Naive thymus-derived CD4-positive, alpha-beta T cell (primary cell): Measurements from ENCODE around the gene STX8. TPM values are rescaled to one million over a fixed set of nuclear protein-coding genes. Genes with fewer than 3 reads are reported as not detected.

Experiments used
- ATAC-seq: fragments of 150-1000 bp; cut with Tn5 transposase; 2 replicates; pipeline ENCODE4 v1.10.0; 2021; ENCODE audit warnings: mild to moderate bottlenecking, moderate library complexity
- CTCF ChIA-PET: fragments of 350-600 bp; sonication (Branson Sonifier 250); formaldehyde crosslinking; loops from one replicate; lab custom pipeline; 2021; ENCODE audit warnings: antibody characterized with exemption; lab: Charles Lee
- POLR2A ChIA-PET: fragments of 350-600 bp; sonication (Branson Sonifier 250); formaldehyde crosslinking; loops from one replicate; lab custom pipeline; 2021; ENCODE audit warnings: antibody characterized with exemption, inconsistent platforms; lab: Charles Lee
- DNase-seq, 9 donors: peaks; one replicate each; pipeline versions ENCODE4 v3.0.0 to v3.0.0-alpha.2; 2020 to 2022; ENCODE audit warnings: mixed read lengths in 1 of 9
- H3K27ac ChIP-seq: one replicate; pipeline ENCODE4 v1.7.0; 2013; ENCODE audit warnings: mild to moderate bottlenecking, low read depth, low read length, moderate library complexity
- H3K27me3 ChIP-seq, 2 donors: one replicate each; pipeline ENCODE4 v1.7.0; 2013; ENCODE audit warnings: low read length in 2 of 2, mild to moderate bottlenecking in 2 of 2, moderate library complexity in 2 of 2; ENCODE audit not compliant: control insufficient read depth in 2 of 2, insufficient read depth in 2 of 2
- H3K36me3 ChIP-seq, 3 experiments: 1 replicate in 2 of 3; 2 replicates in 1 of 3; pipeline ENCODE4 v1.7.0; 2013; ENCODE audit warnings: low read length in 3 of 3, mild to moderate bottlenecking in 3 of 3, moderate library complexity in 1 of 3; ENCODE audit not compliant: insufficient read depth in 3 of 3, control insufficient read depth in 2 of 3
- H3K4me1 ChIP-seq, 2 donors: one replicate each; pipeline ENCODE4 v1.7.0; 2013; ENCODE audit warnings: low read length in 2 of 2, mild to moderate bottlenecking in 2 of 2, moderate library complexity in 1 of 2; ENCODE audit not compliant: control insufficient read depth in 2 of 2, insufficient read depth in 2 of 2
- H3K4me3 ChIP-seq: 2 replicates; pipeline ENCODE4 v1.7.0; 2013; ENCODE audit warnings: mild to moderate bottlenecking, low read length
- H3K9me3 ChIP-seq, 3 experiments: 1 replicate in 2 of 3; 2 replicates in 1 of 3; pipeline ENCODE4 v1.7.0; 2013; ENCODE audit warnings: low read length in 3 of 3; ENCODE audit not compliant: control insufficient read depth in 2 of 3
- H3K27ac Mint-ChIP-seq, 9 donors: one replicate each; pipeline ENCODE4 v1.8.0; 2020 to 2022; ENCODE audit warnings: mixed read lengths in 9 of 9, mild to moderate bottlenecking in 8 of 9, moderate library complexity in 5 of 9, inconsistent platforms in 2 of 9
- H3K27me3 Mint-ChIP-seq, 5 donors: one replicate each; pipeline ENCODE4 v1.8.0; 2021 to 2022; ENCODE audit warnings: mixed read lengths in 5 of 5, mild to moderate bottlenecking in 1 of 5
- H3K36me3 Mint-ChIP-seq, 5 donors: one replicate each; pipeline ENCODE4 v1.8.0; 2020 to 2022; ENCODE audit warnings: mixed read lengths in 5 of 5, mild to moderate bottlenecking in 3 of 5, inconsistent platforms in 1 of 5
- H3K4me1 Mint-ChIP-seq, 7 donors: one replicate each; pipeline ENCODE4 v1.8.0; 2020 to 2022; ENCODE audit warnings: mixed read lengths in 7 of 7, mild to moderate bottlenecking in 3 of 7, inconsistent platforms in 1 of 7
- H3K4me3 Mint-ChIP-seq, 10 donors: one replicate each; pipeline ENCODE4 v1.8.0; 2020 to 2022; ENCODE audit warnings: mild to moderate bottlenecking in 10 of 10, mixed read lengths in 10 of 10, moderate library complexity in 6 of 10, inconsistent platforms in 2 of 10
- H3K9me3 Mint-ChIP-seq, 11 donors: one replicate each; pipeline ENCODE4 v1.8.0; 2020 to 2022; ENCODE audit warnings: mixed read lengths in 11 of 11, mild to moderate bottlenecking in 4 of 11, inconsistent platforms in 1 of 11, moderate library complexity in 1 of 11
- intact Hi-C, 2 donors: fragments of 100-400 bp; cut with micrococcal nuclease; formaldehyde crosslinking; loops; one replicate each; pipeline ENCODE4 v1.15.1; 2023
- polyA plus RNA-seq, 2 donors: library from polyadenylated mRNA; unstranded; fragments of 300-500 nt; fragmentation: Illumina TruSeq; gene quantifications; one replicate each; pipeline ENCODE4 v1.2.3, GENCODE V29; 2021
- total RNA-seq, 6 experiments: library from RNA in 5 of 6; stranded (reverse) in 5 of 6; gene quantifications; 1 replicate in 5 of 6; 2 replicates in 1 of 6; pipeline ENCODE4 v1.2.3 and lab custom pipeline; 2021 to 2026

STX8 gene
- total and polyA plus RNA-seq, 7 experiments from 2014 or later: 45.1 to 116 (median 67.5) TPM

DNA sequence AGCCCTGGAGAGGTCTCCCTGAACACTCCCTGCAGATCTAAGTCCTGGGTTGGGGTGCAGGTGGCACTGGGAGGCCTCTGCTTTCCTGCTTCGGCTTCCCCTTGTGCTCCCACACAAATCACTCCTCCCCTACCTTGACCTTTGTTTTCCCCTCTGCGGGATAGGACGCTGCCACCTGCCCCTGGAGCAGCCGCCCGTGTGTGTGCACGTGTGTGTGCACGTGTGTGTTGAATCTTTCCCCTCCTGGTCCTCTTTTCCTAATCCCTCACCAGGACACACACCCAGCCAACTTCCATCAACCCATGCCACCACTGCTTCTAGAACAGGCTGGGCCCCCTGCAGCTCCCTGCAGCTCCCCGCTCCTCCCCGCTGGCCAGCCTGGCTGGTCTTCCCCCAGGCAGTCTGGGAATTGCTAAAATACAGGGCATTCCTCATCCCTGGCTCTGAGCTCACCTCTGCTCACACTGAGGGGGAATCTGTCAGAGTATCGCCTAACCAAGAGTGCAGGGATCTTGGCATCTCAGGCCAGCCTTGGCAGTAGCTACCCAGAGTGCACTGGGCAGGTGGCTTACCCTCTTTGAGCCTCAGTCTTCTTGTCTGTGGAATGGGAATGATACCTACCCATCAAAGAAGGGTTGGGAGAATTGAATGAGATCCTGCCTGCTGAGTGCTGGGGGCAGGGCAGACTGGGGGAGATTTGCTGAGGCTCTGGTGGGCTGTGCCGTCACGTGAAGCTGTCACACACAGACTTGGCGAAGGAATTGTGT, 355.8 kb downstream of the STX8 start:
- Histone ChIP-seq H3K4me1 (no peaks in the 10 kb centered on the region), H3K36me3 (no peaks in the 10 kb centered on the region), H3K27ac (no peak overlapping the region), H3K4me3 (no peak overlapping the region), H3K27me3 (no peaks in the 10 kb centered on the region), H3K9me3 (peaks cover 0 to 7% (median 0%) of the 10 kb centered on the region in 3 experiments)
- ChIA-PET POLR2A (no interaction called here), CTCF (no interaction called here)
- H3K4me1 Mint-ChIP-seq: peaks cover 0 to 1% (median 0%) of the 10 kb centered on the region in 7 donors
- DNase-seq (no peak), ATAC-seq (no peak)
- intact Hi-C loops: no loop called here
- no peak overlapping the region for H3K4me3 Mint-ChIP-seq
- peaks cover 0 to 17% (median 5%) of the 10 kb centered on the region in 5 donors for H3K36me3 Mint-ChIP-seq
- peaks cover 0 to 4% (median 0%) of the 10 kb centered on the region in 5 donors for H3K27me3 Mint-ChIP-seq
- H3K27ac Mint-ChIP-seq: no peak overlapping the region
- peaks cover 0 to 27% (median 20%) of the 10 kb centered on the region in 11 donors for H3K9me3 Mint-ChIP-seq

- intact Hi-C loops: no loop called here
- Mint-ChIP-seq H3K4me1 (peaks cover 0 to 1% (median 0%) of the 10 kb centered on the region in 7 donors), H3K36me3 (peaks cover 0 to 17% (median 5%) of the 10 kb centered on the region in 5 donors), H3K27ac (peak overlapping the region in 1 of 9 donors; percentile 41), H3K27me3 (peaks cover 0 to 4% (median 0%) of the 10 kb centered on the region in 5 donors), H3K9me3 (peaks cover 0 to 32% (median 22%) of the 10 kb centered on the region in 11 donors), H3K4me3 (no peak overlapping the region)
- Histone ChIP-seq H3K4me1 (no peaks in the 10 kb centered on the region), H3K27ac (no peak overlapping the region), H3K4me3 (no peak overlapping the region), H3K27me3 (no peaks in the 10 kb centered on the region), H3K36me3 (no peaks in the 10 kb centered on the region), H3K9me3 (peaks cover 0 to 7% (median 0%) of the 10 kb centered on the region in 3 experiments)
- ChIA-PET POLR2A (no interaction called here), CTCF (no interaction called here)
- DNase-seq (no peak), ATAC-seq (no peak)
Observed at GRCh38 chr17:9218911-9219310, 356.7 kb downstream of the STX8 start.

DNA sequence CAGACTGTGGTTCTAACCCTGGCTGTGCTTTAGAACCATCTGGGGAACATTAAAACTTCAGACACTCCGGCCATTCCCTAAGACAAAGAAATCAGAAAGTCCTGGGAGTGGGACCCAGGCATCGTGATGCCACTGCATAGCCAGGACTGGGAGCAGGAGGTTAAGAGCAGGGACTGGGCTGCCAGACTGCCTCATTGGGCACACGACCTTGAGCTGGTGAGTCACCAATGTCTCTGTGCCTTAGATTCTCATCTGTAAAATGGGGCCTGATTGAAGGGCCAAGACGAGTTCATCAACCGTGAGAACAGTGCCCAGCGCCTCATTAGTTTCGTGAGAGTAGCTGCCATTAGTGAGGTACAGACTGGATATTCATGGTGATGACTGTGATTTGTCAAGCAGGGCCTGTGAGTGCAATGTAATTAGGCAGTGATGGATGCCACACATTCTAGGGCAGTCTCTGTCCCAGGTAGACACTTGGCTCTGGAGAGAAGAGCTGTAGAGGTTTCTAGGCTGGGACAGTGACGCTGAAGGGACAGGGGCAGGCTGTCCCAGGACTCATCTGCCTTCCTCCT, 357.5 kb downstream of the STX8 start:
- no peaks in the 10 kb centered on the region for H3K27me3 ChIP-seq
- no peak overlapping the region for H3K4me3 Mint-ChIP-seq
- POLR2A ChIA-PET: no interaction called here
- peaks cover 0 to 4% (median 0%) of the 10 kb centered on the region in 5 donors for H3K27me3 Mint-ChIP-seq
- ATAC-seq (no peak), DNase-seq (no peak)
- peaks cover 0 to 32% (median 22%) of the 10 kb centered on the region in 11 donors for H3K9me3 Mint-ChIP-seq
- H3K27ac Mint-ChIP-seq: peak overlapping the region in 1 of 9 donors; percentile 12
- no peaks in the 10 kb centered on the region for H3K4me1 ChIP-seq
- H3K27ac ChIP-seq: no peak overlapping the region
- H3K9me3 ChIP-seq: peaks cover 0 to 7% (median 0%) of the 10 kb centered on the region in 3 experiments
- no peak overlapping the region for H3K4me3 ChIP-seq
- intact Hi-C loops: no loop called here
- H3K36me3 ChIP-seq: no peaks in the 10 kb centered on the region
- peaks cover 0 to 17% (median 5%) of the 10 kb centered on the region in 5 donors for H3K36me3 Mint-ChIP-seq
- CTCF ChIA-PET: no interaction called here
- H3K4me1 Mint-ChIP-seq: peaks cover 0 to 1% (median 0%) of the 10 kb centered on the region in 7 donors

GRCh38 chr17:9217151-9218056, 358.2 kb downstream of the STX8 start:
- Mint-ChIP-seq H3K4me3 (no peak overlapping the region), H3K27me3 (peaks cover 0 to 4% (median 0%) of the 10 kb centered on the region in 5 donors), H3K9me3 (peaks cover 0 to 32% (median 22%) of the 10 kb centered on the region in 11 donors), H3K4me1 (peaks cover 0 to 1% (median 0%) of the 10 kb centered on the region in 7 donors), H3K27ac (peak overlapping the region in 1 of 9 donors; percentile 12), H3K36me3 (peaks cover 0 to 17% (median 5%) of the 10 kb centered on the region in 5 donors)
- H3K4me1 ChIP-seq: no peaks in the 10 kb centered on the region
- no peak overlapping the region for H3K27ac ChIP-seq
- peaks cover 0 to 7% (median 0%) of the 10 kb centered on the region in 3 experiments for H3K9me3 ChIP-seq
- ATAC-seq (no peak), DNase-seq (no peak)
- no peaks in the 10 kb centered on the region for H3K36me3 ChIP-seq
- CTCF ChIA-PET: no interaction called here
- H3K27me3 ChIP-seq: no peaks in the 10 kb centered on the region
- POLR2A ChIA-PET: interaction anchor here (0.7 kb wide), 1 partner anchor 1040 kb away, joined by 4 read pairs; no protein-coding TSS in a partner anchor
- intact Hi-C loops: no loop called here
- H3K4me3 ChIP-seq: no peak overlapping the region

DNA sequence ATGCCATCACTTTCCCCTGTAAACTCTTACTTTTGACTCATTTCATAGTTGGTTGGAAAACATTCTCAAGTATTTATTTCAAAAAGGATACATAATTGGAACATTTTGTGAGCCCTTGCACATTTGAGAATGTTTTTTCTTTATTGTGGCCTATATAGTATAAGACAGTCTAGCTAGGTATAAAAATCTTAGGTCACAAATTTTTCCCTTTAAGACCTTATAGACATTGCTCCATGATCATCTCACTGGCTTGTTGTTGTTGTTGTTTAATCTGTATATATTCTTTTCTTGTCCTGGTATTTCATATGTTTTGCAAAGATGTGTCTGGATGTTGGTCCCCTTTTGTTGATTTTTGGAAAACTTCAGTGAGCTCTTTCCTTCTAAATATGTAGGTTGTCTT, 360.2 kb downstream of the STX8 start:
- no peak overlapping the region for H3K4me3 Mint-ChIP-seq
- POLR2A ChIA-PET: no interaction called here
- H3K27ac ChIP-seq: no peak overlapping the region
- H3K36me3 ChIP-seq: no peaks in the 10 kb centered on the region
- H3K27ac Mint-ChIP-seq: no peak overlapping the region
- peaks cover 0 to 9% (median 0%) of the 10 kb centered on the region in 7 donors for H3K4me1 Mint-ChIP-seq
- no peak for ATAC-seq
- H3K27me3 ChIP-seq: no peaks in the 10 kb centered on the region
- DNase-seq: no peak
- peaks cover 0 to 32% (median 22%) of the 10 kb centered on the region in 11 donors for H3K9me3 Mint-ChIP-seq
- peaks cover 0 to 17% (median 5%) of the 10 kb centered on the region in 5 donors for H3K36me3 Mint-ChIP-seq
- H3K27me3 Mint-ChIP-seq: peaks cover 0 to 4% (median 0%) of the 10 kb centered on the region in 5 donors
- CTCF ChIA-PET: interaction anchor here (0.7 kb wide), 1 partner anchor 38 kb away, joined by 4 read pairs; no protein-coding TSS in a partner anchor
- H3K9me3 ChIP-seq: peaks cover 0 to 7% (median 0%) of the 10 kb centered on the region in 3 experiments
- H3K4me1 ChIP-seq: no peaks in the 10 kb centered on the region
- intact Hi-C loops: no loop called here
- no peak overlapping the region for H3K4me3 ChIP-seq

DNA sequence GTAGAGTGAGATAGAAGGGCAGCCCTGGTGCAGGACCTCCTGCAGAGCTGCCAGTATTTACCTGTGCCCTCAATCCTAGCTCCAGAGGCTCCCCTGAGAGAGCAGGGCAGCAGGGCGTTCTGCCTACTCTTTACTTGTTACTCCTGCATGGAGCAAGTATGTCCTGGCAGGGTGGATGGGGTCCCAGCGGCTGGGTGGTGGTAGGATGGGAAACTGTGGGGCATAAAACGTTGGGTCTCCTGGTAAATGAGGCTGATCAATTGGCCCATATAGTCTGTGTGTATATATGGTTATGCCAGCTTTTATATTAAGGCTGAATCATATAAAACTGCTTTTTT, 362.3 kb downstream of the STX8 start:
- peaks cover 0 to 4% (median 0%) of the 10 kb centered on the region in 5 donors for H3K27me3 Mint-ChIP-seq
- H3K4me3 Mint-ChIP-seq: no peak overlapping the region
- H3K36me3 Mint-ChIP-seq: peaks cover 0 to 17% (median 5%) of the 10 kb centered on the region in 5 donors
- Histone ChIP-seq H3K27ac (no peak overlapping the region), H3K36me3 (no peaks in the 10 kb centered on the region), H3K4me3 (no peak overlapping the region), H3K4me1 (no peaks in the 10 kb centered on the region), H3K27me3 (no peaks in the 10 kb centered on the region), H3K9me3 (peaks cover 0 to 7% (median 0%) of the 10 kb centered on the region in 3 experiments)
- ATAC-seq (no peak), DNase-seq (no peak)
- peaks cover 0 to 32% (median 22%) of the 10 kb centered on the region in 11 donors for H3K9me3 Mint-ChIP-seq
- H3K4me1 Mint-ChIP-seq: peaks cover 0 to 9% (median 0%) of the 10 kb centered on the region in 7 donors
- intact Hi-C loops: no loop called here
- ChIA-PET POLR2A (no interaction called here), CTCF (no interaction called here)
- H3K27ac Mint-ChIP-seq: no peak overlapping the region
